NCI-H2029 (cell line): ENCODE results near the gene CCDC185.

Experiments
- DNase-seq: peaks from one replicate; lab custom pipeline; 2025; lab: John Stamatoyannopoulos, UW

CCDC185 gene

DNA sequence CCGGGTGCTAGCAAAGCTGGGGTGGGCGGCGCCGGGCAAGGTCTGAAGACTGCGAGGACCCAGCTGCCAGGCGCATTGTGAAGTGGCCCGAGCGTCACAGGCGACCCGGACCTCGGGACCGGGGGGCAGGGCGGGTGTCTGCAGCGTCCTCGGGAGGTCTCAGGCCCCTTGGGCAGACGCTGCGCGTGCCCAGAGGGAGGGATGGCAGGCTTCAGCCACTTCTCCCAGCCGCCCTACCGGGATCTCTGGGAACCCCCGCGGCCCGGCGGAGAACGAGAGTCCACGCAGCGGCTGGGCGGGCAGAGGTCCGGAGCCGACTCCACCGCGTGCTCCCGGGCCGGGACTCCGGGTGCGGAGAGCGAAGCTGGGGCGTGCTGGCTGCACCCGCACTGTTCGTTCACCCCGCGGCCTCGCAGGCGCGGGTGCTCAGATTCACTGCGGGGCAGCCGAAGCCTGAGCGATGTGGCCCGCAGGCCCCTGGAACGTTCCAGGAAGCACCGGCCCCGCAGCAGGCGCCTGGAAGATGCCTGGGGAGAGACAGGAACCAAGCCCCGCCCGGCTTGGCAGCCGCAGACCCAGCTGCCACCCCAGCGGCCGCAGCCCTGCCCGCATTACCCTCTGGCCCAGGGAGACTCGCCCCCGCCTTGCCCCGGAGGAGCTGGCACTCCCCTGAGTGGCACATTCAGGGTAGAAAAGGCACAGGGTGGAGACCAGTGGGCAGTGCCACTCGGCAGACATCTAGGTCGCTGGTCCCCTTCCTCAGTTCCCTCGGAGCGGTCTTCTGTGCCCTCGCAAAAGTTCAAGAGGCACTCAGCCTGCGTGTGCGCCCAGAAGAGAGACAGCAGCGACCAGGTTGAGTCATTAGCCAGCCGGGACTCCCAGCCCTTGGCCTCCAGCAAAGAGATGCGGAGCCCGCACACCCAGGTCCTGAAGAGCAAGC lies at the start of gene CCDC185:
TSS of gene CCDC185 (plus strand) at position 141 of the 940 bp plus-strand sequence. CDS start at position 202, 61 bp downstream.
- no peak for DNase-seq

DNA sequence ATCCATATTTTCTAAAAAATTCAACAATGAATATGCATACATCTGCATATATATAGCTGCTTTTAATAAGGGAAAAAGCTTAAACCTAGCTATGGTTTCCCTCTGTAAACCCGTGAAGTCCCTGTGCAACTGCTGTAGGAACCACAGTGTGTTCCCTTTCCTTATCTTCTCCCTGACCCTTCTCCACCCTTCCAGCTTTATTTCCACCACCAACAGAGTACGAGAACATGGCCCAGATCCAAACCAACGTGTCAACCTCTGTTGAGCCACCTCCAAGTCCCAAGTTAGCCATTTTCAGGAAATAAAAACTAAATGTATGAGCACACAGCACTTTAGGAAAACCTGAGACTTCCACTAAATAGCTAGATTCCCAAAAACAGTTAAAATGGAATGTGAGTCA lies 49.5 kb upstream of the CCDC185 start:
- DNase-seq, result no peak

DNA sequence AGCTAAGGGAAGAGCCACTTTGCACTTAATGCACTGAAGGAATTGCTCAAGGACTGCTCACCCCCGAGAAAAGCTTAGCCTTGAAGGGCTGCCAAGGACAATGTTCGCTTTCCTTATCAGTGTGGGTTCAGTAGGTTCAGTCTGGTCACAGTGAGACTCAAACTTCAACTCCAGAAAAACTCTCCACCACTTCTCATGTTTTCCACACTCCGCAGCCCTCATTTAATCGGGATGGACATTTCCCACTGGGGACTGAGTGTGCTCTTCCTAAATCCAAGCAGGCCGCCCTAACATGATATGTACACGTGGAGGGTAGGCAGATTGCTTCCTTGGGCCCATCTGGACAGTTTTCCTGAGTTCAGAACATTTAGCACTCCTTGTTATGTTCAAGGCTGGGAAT lies 48.7 kb upstream of the CCDC185 start:
- no peak for DNase-seq

DNA sequence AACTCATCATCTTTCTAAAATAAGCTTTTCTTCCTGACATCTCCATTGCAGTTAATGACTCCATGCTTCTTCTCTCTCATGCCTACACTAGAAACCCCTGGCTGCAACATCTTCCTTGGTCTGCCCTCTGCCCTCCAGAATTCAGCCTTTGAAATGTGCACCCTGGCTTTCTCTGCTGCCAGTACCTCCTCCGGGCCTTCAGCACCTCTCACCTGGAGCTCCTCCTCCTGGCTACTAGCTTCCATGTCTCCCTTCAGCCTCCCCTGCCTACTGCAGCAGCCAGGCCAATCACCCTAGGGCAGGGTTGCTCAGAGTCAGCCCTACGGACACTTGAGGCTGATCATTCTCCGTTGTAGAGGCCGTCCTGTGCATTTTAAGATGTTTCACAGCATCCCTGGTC lies 47.5 kb upstream of the CCDC185 start:
- no peak for DNase-seq

DNA sequence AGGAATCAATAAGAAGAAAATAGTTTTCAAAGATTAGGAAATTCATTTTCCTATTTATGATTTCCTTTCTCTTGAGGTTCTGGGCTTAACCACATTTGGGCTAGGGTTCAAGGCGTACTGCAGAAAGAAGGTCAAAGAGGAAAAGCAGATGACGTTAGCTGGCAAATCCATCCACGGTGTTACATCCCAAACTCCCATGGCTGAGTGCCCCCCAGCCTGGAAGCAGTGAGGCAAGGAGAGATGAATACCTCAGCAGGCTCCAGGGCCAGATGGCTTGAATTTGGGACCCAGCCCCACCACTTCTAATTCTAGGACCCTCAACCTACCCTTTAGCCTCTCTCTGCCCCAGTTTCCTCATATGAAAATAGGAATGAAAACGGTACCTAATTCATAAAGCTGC lies 46.9 kb upstream of the CCDC185 start:
- DNase-seq, result no peak

DNA sequence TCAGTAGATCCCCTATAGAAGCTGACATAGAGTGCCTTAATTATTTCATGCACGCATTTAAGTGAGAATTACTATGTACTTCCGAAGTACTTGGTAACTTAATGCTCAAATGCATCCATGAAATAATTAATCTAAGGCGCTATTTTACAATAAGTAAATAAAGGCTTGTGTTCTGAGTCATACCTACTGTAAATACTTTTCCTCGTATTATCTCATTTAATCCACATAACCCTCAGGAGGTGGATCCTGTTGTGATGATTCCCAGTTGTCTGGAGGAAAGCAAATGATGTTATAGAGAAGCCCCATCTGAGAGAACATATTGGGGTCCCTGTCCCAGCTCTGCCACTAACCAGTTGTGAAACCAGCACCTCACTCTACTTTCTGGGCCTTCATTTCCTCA lies 45.6 kb upstream of the CCDC185 start:
- no peak for DNase-seq

DNA sequence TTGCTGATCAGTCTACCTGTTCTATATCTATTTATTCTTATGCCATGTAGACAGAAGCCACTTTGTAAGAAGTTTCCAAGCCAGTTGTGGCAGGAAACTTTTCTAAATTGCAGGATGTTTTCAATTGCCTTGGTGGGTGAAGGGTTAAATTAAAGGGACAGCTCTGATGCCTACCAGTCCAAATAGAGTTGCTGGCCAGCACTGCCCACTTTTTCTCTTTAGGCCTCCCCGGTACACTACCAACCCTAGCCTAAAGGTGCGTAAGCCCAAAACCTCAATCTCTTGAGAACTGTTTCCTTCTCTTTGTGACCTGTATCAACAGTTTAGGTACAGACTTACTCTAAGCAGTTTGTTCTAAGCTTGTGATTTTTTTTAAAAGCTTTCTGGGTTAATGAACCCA lies 44.8 kb upstream of the CCDC185 start:
- no peak for DNase-seq

DNA sequence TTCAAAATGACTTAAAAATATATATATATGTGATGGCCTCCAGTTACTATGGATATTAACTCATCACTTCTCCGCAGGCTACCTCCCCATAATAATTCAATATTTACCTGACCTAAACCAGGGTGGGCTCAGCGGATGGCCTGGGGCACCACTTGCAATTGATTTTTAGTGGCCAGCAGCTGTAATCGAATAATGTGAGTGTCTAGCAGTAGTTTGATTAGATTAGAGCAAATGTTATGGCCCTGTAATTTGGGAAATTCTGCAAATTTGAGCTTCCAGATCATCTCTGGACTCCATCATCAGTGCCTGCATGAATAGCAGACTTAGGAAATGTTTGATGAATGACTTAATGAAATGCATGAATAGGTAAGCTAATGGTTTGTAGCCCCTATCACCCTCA lies 44.0 kb upstream of the CCDC185 start:
- no peak for DNase-seq

DNA sequence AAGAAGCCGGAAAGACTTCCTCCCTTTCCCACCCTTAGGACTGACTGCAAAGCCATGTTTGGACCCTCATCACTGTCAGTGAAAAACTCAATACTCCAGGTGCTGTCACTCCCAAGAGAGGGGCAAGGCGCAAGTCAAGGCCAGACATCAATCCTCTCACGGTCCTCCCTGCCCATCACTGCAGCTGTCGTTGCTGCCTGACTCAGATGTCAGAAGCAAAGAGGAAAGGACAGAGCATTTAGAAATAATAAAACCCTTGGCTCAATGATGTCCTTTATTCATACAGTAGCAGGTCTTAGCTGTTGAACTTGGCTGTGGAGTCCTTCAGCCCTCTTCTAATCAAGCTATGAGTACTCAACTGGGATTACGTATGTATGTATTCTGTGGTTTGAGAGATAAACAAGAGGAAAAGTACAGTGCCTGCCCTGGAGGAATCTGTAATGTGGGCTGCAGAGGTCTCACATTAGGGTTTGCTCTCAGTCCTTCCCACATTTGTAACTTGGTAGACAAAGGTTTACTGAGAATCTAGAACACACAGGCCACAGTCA lies 42.8 kb upstream of the CCDC185 start:
- no peak for DNase-seq

DNA sequence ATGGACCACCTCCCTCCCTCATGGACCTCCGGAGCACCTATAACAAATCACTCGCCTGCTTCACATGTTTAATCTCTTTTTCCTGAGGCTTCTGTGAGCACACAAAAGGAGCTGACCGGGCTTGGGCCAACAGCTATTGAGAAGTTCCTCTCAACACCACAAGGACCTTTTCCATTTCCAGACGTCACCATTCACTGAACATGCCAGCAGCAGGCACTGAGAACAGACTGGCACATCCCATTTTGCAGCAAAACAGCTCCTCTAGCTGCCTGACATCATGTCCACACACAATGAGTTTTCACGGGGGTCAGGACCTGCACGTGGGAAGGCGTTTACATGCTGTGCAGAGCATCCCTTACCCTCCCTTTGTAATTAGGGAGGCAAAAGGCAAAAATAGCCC lies 40.3 kb upstream of the CCDC185 start:
- DNase-seq, result no peak

DNA sequence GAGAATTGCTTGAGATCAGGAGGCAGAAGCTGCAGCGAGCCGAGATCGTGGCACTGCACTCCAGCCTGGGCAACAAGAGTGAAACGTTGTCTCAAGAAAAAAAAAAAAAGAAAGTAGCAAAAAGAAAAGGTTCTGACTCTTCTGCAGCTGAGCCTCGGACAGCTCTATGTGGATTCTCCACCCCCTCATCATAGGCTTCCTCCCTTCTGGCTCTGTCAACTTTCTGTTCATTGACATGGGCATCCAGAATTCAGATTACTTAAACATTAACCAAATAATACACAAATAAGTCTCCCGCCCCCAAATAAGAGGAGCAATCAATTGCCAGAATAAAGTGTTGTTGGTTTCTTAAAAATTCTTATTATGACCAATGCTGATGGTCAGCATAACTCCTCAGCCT lies 39.3 kb upstream of the CCDC185 start:
- no peak for DNase-seq

DNA sequence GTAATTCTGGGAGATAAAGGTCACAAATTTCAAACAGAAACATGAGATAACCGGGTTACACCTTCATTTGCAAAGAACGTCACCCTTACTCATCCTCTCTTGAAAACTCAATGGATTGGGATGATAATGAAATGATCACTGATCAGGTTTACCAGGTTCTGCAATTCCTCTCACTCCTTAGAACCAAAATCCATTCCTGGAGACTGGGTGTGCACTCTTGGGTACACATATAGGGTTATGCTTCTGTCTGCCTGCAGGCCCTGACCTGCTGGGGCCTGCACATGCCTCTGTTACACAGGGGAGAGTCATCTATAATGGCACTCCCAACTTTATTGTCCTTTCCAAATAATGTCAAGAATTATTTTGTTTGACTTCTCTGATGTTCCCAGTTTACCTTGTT lies 37.5 kb upstream of the CCDC185 start:
- no peak for DNase-seq

DNA sequence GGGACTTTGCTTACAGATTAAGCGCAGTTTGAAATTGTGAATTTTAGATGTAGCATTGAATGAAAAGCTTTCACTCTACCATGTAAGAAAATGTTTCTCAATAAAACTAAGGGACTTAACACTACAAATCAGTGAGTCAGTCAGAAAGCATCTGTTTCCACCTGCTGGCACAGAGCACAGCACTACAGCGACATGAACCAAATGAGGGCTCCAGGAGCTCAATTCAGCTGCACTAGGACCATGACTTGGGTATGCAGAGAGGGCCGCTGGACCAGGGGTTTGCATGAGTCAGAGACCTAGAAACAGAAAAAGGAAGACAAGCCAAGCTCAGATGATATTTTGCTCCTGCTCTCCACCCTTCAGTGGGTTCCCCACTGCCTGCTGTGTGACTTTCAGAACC lies 34.4 kb upstream of the CCDC185 start:
- no peak for DNase-seq

DNA sequence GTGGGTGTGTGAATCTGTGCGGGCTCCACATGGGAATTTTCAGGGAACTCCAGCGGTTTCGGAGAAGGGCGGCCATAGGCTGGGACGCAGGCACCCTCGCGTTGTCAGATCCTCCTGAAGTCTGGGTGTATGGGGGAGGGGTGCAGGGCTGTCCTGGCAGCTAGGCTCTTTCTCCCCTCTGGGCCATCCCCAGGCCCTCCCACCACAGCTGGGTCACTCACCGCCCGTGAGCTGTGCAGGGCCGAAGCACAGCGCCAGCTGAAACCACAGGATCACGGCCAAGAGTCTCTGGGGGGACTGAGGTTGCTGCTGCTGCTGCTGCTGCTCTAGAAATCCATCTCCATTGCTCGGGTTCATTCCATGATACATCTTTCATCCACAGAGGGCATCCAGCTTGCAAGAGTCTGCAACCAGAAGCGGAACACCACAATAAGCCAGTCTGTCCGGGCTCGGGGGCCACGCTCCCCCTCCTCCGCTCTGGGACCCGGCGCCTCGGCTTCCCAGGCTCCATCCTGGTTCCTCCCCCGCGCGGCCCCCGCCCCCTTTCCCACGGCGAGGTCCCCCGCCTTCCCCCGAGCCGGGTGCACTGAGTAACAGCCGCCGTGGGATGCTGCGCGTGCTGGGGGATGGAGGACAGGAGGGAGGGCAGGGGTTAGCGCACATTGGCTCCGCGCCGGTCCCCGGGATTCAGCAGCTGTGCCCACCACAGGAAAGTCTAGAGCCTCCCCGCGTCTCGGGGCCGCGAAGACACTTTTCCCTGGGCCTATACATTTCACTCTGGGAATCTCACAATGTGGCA lies 30.0 kb upstream of the CCDC185 start:
- DNase-seq, result no peak

DNA sequence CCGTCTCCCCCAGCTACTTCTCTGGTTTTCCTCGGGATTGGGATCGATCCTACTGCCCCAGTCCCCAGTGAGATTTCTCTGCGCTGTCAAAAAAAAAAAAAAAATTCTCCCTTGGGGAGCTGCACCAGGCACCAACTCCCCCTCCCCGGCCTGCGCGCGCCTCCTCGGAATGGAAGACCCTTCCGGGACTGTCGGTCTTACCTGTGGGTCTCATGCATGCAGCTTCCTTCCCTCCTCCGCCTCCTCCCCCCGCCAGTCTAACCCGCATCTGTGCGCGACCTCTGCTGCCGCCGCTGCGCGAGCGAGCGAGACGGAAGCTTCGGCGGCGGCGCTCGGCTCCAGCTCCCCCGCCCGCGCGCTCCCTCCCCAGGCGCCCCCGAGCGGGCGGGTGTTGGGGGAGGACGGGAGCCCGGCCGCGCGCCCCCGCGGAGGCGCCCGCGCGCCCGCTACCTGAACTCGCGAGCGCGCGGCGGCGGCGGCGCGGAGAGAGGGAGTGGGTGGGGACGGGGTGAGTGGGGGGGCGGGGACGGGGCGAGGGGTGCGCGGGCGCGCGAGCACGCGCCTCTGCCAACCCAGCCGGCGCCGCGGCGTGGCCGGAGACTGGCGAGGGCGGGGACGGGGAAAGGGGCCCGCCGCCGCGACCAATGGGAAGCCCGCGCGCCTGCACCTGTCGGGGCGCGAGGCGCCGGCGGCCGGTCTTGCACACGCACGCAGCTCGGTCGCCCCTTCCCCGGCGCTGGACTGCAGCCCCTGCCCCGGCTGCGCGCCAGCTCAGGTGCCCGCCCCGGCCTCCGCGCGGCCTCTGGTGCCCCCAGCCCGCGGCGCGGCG lies 29.1 kb upstream of the CCDC185 start, which contains the start of gene SUSD4:
TSS of gene SUSD4 (minus strand) at position 321 of the 829 bp plus-strand sequence. CDS start 751 bp downstream, outside the sequence.
- DNase-seq, result peak; percentile 53

DNA sequence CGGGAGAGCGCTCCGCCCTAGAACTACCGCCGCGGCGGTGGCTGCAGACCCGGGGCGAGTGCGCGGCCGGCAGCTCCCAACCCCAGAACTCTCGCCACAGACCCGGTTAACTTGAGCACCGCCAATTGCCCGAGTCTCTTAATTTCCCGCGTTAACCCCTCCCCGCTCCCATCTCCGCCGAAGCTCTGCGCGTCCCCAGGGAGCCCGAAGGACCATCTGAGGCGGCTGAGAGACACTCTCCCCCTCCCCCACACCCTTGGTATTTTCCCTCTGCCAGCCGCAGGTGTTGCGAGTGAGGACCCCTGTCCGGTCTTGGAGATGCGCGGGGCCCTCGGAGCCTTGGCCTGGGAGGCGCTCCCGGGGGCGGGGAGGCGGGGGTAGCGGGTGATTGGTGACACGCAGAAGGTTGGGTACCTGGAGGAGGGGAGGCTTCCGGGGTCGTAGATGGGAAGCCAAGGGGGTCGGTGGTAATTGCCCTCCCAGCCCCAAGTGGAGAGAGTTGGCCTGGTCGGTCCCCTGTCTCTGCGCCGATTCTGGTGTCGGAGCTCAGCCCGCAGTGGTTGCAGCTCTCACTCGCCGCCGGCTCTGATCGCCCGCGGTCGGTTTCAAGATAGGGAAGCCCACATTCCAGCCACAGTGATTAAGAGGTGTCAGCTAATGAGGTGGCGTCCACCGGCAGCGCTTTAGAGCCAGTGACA lies 28.4 kb upstream of the CCDC185 start:
- no peak for DNase-seq

DNA sequence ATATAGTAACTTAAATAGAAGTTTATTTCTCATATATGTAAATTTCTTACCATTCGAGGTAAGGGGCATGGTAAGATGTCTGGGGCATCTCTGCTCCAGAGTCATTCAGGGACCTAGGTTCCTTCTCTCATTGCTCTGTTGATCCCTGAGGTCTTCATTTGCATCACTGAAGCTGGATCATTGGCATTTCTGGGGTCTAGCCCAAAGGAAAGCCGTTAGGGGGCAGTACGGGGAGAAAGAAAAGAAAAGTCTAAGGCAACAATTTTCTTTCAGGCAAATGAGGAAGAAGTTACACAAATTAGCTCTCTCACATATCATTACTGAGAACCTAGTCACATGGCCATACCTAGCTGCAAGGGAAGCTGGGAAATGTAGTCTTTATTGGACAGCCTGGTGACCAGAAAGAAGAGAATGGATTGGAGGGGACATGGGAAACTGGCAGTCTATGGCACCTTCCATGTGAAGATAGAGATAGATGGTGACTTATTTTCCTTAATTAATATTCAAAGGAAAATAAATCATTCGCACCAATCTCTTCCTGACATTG lies 19.1 kb upstream of the CCDC185 start:
- no peak for DNase-seq

DNA sequence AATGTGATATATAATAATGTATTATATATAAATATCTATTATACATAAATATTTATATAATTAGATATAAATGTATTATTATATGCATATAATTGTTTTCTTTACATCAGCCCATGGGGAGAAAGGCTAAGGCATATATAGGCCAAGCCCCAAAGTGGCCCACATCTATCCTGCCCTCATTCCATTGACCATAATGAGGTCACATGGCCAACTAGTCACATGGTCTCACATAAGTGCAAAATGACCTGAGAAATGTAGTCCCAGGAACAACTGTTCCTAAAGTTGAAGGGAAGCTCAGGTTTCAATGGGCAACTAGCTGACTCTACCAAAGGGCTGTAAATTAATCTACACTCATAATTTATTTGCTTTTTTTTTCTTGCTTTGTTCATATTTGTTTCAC lies 14.5 kb upstream of the CCDC185 start:
- DNase-seq, result no peak

DNA sequence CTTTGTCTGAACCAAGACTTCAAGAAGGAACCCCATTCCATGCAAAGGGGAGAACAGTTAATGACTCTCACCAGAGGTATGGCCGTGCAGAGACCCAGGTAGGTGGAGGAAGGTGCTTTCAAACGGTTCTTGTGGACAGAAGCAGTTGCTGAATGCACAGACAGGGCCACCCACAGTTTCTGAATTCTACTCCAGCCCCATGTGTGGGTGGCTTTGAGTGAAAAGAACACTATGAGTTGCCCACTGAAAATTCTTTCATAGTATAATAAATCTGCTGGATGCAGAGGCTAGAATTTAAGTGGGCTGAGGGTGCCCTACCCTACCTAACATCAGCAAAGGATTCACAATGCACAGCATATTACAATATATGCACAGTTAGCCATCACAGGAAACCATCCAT lies 7.2 kb upstream of the CCDC185 start:
- DNase-seq, result no peak

DNA sequence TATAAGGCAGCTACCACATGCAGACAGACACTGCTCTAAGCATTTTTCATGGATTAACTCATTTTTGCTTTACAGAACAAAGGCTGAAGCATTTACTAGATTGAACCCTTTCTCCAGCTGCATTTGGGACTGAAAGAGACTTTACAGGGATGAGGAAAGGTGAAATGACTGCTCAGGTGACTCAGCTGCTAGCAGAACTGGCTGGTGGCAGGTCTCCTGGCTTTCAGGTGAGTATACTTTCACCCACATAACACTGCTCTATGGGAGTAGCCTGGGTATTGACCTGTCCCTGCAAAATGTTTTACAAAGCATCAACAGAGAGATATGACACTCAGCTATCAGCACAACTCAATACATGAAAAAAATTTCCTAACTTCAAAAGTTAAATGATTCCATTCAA lies 2.6 kb upstream of the CCDC185 start:
- no peak for DNase-seq

DNA sequence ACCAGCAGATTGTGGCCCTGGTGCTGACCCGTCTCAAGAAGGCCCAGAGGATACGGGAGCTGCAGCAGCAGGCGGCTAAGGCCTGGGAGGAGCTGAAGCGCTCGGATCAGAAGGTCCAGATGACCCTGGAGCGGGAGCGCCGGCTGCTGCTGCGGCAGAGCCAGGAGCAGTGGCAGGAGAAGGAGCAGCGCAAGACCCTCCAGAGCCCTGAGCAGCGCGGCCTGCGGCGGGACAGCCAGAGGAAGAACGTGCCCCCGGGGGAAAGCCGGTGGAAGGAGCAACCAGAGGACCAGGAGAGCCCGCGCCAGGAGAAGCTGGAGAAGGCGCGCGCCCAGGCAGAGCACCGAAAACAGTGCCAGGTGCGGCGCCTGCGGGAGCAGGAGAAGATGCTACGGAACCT lies 1.0 kb downstream of the CCDC185 start:
- DNase-seq, result no peak
